Measurements from ENCODE around the gene SIAH2.
A peak's percentile ranks its signal among the peaks of the same experiment; 100 is the strongest.

DNA sequence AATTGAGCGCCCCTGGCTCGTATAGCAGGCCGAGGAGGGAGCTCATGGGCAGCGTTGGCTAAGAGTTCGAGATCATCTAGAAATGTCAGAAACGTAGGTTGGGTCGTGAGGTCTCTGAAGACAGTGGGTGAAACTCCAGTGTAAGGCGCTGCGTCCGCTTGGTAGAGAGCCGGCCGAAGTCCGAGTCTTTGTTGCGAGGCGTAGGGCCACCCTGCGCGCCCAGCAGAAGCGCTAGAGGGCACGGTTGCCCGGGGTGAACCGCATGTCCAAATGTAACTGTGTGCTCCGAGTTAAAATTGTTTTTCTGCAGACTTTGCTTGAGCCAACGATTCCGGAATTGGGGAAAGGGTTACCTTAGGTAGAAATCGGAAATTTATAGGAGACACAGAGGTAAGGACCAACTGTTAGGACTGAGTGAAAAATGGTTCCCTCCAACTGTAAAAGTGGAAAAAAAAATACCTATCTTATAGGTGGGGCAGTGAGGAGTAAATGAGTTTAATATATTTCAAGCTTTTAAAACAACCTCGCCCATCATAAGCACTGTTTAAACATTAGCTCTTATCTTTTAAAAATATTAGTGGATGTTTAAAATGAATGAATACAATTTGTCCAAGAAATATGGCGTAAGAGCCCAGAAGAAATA, 993 bp upstream of the SIAH2 start:
- TF ChIP-seq, protein P1, sequence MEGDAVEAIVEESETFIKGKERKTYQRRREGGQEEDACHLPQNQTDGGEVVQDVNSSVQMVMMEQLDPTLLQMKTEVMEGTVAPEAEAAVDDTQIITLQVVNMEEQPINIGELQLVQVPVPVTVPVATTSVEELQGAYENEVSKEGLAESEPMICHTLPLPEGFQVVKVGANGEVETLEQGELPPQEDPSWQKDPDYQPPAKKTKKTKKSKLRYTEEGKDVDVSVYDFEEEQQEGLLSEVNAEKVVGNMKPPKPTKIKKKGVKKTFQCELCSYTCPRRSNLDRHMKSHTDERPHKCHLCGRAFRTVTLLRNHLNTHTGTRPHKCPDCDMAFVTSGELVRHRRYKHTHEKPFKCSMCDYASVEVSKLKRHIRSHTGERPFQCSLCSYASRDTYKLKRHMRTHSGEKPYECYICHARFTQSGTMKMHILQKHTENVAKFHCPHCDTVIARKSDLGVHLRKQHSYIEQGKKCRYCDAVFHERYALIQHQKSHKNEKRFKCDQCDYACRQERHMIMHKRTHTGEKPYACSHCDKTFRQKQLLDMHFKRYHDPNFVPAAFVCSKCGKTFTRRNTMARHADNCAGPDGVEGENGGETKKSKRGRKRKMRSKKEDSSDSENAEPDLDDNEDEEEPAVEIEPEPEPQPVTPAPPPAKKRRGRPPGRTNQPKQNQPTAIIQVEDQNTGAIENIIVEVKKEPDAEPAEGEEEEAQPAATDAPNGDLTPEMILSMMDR (conservative IDR thresholded peaks at IDR 0.05 in 1 of 2, IDR thresholded peaks at IDR 0.05 in 1 of 2; ENCODE audit: extremely low read depth in 1 of 2, insufficient read depth in 1 of 2, low read depth in 1 of 2, low read length in 2 of 2), result peak; percentile 33 to 51
- TF ChIP-seq EZH2 (IDR thresholded peaks at IDR 0.05; ENCODE audit: borderline replicate concordance, low read length), result no peak

Measured in mammary epithelial cell (primary cell).